Pons (tissue), 1 donor: ENCODE data around the gene EHD1.
"Not testable (repeated sequence)": the region's sequence is repeated elsewhere in the genome, so short reads cannot be mapped to it uniquely, and the experiment has no call there.

Experiments used
- DNase-seq: peaks from one replicate; pipeline ENCODE4 v3.0.0-alpha.2; 2016; ENCODE audit warnings: low spot score

EHD1 gene

DNA sequence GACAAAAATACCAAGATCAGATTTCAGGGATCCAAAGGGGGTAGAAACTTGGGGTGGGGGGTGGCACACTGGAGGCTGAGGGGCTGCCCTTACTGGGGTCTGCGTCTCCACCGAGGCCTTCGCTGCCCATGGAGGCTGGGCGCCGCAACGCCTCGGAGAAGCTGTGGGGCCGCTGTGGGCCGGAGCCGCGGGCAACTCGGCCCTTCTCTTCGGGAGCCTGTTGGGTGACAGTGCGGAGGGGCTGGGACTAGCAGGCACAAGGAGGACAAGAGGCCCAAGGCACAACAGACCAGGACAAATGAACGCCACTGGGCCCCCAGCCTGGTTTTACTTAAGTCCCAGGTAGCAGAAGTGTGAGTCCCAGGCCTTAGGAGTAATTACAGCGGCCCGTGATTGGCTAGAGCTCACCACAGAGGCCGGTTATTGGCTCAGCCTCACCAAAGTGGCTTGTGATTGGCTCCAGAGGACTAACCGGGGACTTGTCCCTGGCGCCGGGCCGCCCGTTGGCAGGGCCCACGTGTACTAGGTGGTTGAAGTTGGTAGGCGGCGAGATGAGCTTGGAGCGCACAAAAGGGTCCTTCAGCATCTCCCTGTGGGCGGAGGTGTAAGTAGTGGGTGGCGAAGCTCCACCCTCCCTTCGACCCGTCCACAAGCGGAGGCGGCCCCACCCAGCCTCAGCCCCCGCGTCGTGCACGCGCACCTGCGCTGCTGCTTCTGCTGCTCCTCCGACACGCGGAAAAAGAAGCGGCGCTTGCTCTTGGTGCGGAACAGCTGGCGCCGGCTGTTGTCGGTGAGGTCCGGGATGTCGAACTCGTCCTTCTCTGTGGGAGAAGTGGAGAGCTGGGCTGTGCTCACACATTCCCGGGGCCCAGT lies 51.6 kb downstream of the EHD1 start:
- no peak for DNase-seq

DNA sequence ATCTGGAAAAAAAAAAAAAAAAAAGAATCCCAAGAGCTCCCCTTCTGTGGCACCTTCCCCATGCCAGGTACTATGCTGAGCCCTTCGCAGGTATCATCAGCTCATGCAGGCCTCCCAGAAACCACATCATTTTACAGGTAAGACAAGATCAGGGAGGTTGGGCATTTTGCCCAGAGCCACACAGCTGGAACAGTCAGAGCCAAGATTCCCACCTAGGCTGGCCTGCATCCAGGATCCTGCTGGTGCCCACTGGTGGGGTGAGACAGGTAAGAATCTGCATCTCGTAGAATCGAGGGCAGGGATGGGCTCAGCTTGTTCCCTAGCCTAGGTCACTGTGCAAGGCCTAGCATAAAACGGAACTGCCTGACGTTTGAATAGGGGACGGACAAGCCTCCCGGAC lies 52.4 kb downstream of the EHD1 start:
- no peak for DNase-seq

DNA sequence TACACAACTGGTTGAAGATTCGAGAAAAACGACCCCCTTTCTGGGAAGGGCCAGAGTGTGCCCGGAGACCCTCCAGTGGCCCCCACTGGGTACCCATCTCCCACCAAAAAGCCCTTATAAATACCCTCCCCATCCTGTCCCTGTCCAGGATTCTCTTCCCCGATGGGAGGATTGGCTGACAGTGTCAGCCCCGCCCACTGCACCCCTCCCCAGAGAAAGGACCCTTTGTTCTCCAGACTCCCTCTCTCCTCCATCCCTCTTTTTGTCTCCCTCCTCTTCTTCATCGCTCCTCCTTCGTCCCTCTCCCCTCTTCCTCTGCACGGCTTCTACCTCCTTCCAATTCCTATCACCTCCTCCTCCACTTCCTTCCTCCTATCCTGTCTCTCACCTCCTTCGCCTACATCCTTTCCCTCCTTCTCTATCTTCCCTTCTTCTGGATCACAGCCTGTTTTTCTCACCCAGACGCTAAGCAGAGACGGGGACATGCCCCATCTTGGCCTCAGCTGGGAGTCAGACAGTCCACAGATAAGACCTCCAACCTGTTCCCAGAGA lies 54.8 kb downstream of the EHD1 start:
- DNase-seq, result no peak

DNA sequence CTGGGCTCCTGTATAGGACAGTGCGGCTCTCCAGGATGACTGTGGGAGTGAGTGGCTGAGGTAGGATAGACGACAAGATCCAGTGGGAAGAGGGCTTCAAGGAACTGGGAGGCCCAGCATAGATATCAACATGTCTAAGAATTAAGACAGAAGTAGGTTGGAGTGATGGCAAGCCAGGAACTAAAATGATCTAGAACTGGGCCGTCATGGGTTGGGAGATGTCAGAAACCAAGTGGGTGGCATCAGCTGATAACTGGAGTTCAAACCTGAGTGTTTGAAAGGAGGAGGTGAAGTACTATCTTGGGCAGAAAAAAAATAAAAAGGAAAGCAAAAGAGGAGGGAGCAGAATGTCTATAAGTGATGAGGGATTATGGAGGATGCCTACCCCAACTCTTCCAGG lies 60.9 kb downstream of the EHD1 start:
- no peak for DNase-seq

DNA sequence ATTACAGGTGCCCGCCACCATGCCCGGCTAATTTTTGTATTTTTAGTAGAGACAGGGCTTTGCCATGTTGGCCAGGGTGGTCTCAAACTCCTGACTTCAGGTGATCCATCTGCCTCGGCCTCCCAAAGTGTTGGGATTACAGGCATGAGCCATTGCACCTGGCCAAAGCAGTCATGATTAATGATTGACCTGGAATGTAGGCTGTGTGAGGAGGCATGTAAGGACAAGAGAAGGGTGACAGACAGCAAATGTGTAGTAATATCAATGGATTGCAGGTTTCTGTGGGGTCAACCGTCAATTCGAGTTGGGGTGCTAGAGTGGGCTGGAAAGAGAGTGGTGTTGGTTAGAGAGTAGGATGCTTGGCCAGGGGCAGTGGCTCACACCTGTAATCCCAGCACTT lies 63.0 kb downstream of the EHD1 start:
- DNase-seq, result not testable (repeated sequence)

DNA sequence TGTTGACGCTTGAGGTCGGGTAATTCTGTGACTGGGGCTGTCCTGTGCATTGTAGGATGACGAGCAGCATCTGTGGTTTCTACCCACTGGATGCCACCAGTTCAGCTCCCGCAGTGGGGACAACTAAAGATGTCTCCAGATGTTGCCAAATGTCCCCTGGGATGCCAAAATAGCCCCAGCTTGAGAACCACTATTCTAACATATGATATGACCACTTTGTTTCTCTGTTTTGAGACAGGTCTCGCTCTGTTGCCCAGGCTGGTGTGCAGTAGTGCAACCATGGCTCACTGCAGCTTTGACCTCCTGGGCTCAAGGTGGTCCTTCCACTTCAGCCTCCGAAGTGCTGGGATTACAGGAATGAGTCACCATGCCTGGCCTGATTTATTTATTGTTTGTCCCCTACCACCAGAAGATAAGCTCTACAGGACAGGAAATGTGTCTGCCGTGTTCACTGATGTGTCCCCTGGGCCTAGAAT lies 63.7 kb downstream of the EHD1 start:
- no peak for DNase-seq

DNA sequence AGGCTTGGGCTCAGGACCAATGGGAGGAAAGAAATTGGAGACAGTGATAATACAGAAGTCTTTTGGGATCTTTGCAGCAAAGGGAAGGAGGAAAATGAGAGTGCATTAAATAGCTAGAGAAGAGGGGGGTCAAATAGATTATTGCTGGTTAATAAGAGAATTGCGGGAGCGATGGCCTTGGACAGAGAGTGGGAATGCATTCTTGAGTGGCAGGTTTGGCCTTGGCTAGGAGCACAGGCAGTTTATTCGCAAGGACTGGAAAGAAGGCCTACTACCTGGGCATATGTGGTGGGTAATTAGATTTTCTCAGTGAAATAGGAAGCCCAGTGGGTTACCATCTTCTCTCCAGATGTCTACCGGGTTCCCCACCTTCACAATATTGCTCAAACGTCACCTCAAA lies 64.6 kb downstream of the EHD1 start:
- DNase-seq, result no peak

DNA sequence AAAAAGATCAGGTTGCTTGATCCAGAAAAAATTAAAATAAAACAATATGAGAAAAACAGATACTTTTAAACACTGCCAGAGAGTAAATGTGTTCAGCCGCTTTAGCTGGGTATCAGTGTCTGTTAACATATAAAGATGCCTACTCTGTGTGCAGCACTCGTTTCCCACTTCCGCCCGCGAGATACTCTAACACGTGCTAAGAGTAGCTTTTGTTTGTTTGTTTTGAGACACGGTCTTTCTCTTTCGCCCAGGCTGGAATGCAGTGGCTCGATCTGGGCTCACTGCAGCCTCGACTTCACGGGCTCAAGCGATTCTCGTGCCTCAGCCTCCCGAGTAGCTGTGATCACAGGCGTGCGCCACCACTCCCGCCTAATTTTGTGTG lies 67.5 kb downstream of the EHD1 start:
- DNase-seq, result no peak

DNA sequence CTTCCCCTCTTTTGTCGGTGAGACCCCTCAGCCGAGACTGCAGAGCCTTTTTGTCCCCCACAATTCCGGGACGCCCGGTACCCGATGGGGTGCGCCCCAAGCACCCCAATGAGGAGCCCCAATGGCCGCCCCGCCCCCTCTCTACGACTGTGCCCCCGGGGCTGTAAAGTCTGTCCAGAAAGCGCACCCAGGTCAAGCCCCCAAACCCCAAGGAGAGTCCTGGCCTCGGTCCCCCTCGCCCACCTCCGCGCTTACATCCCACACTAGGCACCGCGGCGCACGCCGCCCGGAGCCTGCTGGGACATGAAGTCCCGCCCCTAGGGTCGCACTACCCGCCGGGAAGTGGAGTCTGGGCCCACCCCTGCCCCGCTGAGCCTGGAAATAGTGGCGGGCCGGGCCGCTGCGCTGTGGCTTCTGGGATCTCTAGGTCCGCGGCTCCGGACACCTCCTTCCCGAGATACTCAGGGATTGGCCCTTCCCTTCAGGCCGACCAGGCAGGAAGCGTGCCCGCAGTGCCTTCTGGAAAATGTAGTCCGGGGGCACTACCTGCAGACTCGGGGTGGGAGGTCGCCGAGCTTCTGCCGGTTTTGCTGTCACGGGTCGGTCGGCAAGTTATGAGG lies 68.0 kb downstream of the EHD1 start, which contains the start of gene MEN1:
Gene MEN1, minus strand, starts transcription at position 281 of the 620 bp plus-strand sequence. CDS start 442 bp downstream, outside the sequence.
- peak; percentile 95 for DNase-seq

DNA sequence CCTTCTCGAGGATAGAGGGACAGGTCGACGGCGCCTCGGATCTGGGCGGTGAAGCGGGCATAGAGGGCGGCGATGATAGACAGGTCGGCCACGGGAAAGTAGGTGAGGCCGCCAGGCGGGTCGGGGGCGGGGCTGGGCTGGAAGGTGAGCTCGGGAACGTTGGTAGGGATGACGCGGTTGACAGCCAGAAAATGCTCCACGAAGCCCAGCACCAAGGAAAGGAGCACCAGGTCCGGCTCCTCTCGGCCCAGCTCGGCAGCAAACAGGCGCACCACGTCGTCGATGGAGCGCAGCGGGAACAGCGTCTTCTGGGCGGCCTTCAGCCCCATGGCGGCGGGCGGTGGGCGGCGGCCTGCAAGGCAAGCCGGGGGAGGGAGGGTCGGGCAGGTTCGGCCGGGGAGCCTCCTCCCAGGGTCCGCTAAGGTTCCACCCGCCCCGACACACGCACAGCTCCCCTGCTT lies 68.6 kb downstream of the EHD1 start:
- DNase-seq, result no peak

DNA sequence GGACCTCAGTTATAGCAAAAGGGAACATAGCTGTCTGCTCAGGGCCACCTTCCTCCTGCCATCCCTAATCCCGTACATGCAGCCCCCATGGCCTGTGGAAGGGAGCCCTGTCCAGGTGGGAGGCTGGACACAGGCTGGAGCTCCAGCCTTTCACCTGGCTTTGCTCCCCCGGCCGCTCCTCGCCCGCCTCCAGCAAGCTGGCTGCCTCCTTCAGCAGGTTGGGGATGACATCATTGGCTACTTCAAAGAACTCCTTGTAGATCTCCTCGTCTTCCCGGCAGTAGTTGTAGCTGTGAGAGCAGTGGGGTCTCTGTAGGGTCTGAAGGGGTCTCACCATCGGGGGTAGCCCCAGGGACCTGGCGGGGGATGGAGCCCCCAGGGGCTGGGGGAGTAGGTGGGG lies 72.9 kb downstream of the EHD1 start:
- DNase-seq, result no peak

DNA sequence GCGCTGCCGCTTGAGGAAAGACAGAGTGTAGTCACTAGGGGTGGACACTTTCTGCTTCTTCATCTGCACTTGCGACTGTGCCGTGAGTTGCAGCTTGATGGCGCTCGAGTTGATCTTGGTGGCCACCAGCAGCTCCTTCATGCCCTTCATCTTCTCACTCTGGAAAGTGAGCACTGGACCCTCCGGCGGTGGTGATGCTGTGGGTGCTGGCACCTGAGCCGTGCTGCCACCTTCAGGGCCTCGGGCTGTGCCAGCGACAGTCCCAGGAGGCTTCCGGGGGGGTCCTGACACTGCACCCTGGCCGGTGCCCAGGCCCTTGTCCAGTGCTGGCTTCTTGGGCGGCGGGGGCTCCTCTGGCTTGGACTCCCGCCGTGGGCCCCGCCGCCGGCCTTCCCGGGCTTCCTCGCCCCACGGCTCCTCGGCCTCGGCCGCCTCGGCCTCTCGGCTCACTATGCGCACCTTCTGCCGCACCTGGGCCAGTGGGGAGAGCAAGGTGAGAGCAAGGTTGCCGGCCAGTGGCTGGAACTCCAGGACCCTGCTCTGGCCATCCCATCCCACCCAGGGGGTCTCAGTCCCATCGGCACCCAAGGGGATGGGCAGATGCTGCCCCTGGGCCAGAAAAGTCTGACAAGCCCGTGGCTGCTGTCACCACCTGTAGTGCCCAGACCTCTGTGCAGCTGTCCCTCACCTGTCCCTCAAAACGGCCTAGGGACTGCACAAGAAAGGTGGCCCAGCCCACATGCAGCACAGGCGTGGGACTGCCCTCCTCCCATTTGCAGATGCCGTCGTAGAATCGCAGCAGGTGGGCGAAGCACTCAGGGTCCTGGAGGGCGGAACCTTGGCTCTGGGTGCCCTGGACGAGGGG lies 73.8 kb downstream of the EHD1 start:
- no peak for DNase-seq

DNA sequence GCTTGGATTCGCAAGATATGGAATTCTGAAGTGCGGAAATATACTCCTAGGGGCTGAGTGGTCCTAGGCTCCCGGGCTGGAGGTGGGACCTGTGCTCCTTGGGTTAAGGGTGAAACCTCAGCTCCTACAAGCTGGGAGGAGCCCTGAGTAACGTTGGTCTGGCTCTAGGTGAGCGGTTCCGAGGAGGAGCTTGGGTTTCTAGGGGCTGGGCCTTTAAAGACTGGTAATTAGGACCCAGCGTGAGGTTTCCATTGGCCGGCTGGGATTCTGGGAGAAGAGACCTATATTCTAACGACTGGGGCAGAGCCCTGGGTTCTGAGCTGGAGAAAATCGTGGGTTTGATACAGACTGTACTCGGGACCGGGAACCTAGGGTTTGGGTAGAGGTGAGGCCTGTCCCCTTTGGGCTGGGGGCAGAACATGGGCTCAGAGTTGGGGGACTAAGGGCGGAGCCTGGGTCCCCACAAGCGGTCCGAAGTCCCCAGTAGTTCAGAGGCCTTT lies 74.5 kb downstream of the EHD1 start:
- DNase-seq, result no peak

DNA sequence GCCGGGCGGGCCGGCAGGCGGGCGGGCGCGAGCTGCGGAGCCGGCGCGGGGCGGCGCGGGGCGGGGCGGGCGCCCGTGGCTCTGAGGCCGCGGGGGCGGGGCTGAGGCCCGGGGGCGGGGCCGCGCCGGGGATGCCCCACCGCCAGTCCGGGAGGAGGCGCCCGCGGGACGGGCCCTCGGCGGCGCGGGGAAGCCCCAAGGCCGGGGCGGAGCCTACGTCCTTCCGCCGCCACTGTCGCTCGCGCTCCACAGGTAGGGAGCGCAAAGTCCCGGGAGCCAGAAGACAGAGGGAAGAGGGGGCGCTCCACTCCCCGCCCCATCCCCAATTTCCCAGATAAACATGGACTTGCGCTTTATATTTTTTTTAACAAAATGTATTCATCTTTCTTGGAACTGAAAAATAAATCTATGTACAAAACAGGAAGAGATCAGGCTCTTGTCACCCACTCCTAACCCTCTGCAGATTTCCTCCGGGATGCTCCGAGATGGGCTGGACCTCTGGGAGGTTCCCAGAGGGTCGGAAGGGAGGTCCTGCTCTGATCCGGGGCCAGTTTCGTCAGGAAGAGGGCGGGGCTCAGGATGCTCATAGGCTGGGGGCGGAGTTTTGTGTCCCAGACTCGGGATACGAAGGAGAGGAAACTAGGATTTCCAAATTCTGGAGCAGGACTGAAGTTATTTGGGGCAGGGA lies 75.1 kb downstream of the EHD1 start, which contains the start of gene MAP4K2:
Gene MAP4K2, minus strand, starts transcription at position 57 of the 688 bp plus-strand sequence. CDS start 65 bp downstream, outside the sequence.
- DNase-seq, result peak; percentile 82

DNA sequence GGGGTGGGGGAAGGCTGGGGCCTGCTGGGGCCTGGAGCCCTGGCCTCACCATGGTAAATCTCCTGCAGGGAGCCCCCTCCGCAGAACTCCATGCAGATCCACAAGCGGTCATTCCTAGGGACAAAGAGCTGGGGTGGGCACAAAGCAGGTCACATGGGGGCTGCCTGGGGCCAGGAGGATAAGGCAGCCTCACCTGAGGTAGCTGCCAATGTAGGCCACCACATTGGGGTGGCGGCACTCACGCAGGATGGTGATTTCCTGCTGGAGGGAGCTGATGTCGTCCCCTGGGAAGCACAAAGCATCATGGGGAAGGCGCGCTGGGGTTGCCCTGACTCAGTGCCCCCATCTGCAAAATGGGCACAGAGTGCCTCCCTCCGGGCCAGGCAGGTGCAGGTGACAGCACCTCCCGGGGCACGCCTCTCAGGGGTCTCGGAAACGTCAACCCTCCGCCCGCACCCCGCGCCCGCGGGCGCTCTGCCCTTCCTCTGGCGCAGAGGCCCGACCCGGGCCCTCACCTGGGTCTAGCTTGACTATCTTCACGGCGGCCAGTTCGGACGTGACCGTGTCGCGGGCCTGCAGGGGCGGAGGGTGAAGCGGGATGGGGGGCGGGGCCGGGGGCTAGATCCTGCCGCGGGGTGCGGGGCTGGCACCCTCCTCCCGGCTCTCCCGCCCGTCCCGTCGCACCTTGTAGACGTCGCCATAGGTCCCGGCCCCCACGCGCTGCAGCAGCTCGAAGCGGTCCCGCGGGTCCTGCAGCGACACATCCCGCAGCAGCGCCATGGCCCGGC lies 75.9 kb downstream of the EHD1 start:
- no peak for DNase-seq
